ENCODE results near the gene SMIM38. TPM values are rescaled to one million over a fixed set of nuclear protein-coding genes. Genes with fewer than 3 reads are reported as not detected.

SMIM38 gene
- total RNA-seq, 1 donor from 2014 or later = 0.74 TPM

DNA sequence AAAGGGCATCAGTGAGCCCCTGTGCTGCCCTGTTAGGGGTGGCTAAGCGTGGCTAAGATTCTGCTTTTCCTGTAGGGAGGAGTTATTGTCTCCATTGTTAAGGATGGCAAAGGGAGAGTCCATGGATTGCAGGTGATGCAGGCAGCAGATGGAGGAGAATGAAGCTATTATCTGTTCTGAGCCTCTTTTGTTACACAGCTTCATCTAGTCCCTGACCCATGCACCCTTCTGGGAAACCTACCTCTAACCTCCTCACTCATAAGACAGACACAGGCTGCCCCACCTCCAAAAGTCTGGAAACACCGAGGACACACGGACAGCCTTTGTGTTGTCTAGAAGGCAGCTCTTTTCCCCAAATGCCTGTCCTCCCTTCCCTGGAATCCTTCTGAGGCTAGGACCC is 13.7 kb downstream of the SMIM38 start:
- Histone ChIP-seq H3K36me3 (no peaks in the 10 kb centered on the region), H3K27ac (no peak overlapping the region), H3K9me3 (no peaks in the 10 kb centered on the region), H3K27me3 (no peaks in the 10 kb centered on the region), H3K4me3 (no peak overlapping the region), H3K4me1 (peaks cover 13% of the 10 kb centered on the region)
- TF ChIP-seq, protein P1, sequence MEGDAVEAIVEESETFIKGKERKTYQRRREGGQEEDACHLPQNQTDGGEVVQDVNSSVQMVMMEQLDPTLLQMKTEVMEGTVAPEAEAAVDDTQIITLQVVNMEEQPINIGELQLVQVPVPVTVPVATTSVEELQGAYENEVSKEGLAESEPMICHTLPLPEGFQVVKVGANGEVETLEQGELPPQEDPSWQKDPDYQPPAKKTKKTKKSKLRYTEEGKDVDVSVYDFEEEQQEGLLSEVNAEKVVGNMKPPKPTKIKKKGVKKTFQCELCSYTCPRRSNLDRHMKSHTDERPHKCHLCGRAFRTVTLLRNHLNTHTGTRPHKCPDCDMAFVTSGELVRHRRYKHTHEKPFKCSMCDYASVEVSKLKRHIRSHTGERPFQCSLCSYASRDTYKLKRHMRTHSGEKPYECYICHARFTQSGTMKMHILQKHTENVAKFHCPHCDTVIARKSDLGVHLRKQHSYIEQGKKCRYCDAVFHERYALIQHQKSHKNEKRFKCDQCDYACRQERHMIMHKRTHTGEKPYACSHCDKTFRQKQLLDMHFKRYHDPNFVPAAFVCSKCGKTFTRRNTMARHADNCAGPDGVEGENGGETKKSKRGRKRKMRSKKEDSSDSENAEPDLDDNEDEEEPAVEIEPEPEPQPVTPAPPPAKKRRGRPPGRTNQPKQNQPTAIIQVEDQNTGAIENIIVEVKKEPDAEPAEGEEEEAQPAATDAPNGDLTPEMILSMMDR (IDR thresholded peaks at IDR 0.05) = no peak
- TF ChIP-seq POLR2AphosphoS5 (IDR thresholded peaks at IDR 0.05; ENCODE audit: insufficient read depth in 1 of 2, low read depth in 1 of 2) (no peak), POLR2A (IDR thresholded peaks at IDR 0.05) (no peak)
- intact Hi-C loops (cut with DNase I) = no loop called here
- no peak for DNase-seq (ENCODE audit: extremely low spot score in 2 of 2)

DNA sequence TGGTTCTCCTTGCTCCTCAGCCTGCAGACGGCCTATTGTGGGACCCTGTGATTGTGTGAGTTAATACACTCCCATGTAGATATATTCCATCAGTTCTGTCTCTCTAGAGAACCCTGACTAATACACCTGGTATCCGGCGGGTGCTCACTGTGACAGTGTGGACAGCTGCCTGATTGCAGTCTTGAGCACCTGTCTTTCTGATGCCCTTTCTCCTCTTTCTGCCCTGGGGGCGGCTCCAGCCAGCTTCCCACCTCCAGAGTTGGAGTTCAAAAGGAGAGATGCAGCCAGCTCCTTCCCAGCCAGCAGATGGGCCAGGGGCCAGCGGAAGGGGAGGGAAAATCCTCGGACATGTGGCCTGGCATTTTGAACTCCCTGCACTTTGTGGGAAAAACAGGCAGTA is 15.0 kb downstream of the SMIM38 start:
- no peak for DNase-seq (ENCODE audit: extremely low spot score in 2 of 2)
- Histone ChIP-seq H3K4me1 (peaks cover 13% of the 10 kb centered on the region), H3K27ac (no peak overlapping the region), H3K27me3 (no peaks in the 10 kb centered on the region), H3K4me3 (no peak overlapping the region), H3K9me3 (no peaks in the 10 kb centered on the region), H3K36me3 (no peaks in the 10 kb centered on the region)
- intact Hi-C loops (cut with DNase I) = no loop called here
- TF ChIP-seq, protein P1 (IDR thresholded peaks at IDR 0.05) = no peak
- TF ChIP-seq POLR2A (IDR thresholded peaks at IDR 0.05) (no peak), POLR2AphosphoS5 (IDR thresholded peaks at IDR 0.05; ENCODE audit: insufficient read depth in 1 of 2, low read depth in 1 of 2) (no peak)

DNA sequence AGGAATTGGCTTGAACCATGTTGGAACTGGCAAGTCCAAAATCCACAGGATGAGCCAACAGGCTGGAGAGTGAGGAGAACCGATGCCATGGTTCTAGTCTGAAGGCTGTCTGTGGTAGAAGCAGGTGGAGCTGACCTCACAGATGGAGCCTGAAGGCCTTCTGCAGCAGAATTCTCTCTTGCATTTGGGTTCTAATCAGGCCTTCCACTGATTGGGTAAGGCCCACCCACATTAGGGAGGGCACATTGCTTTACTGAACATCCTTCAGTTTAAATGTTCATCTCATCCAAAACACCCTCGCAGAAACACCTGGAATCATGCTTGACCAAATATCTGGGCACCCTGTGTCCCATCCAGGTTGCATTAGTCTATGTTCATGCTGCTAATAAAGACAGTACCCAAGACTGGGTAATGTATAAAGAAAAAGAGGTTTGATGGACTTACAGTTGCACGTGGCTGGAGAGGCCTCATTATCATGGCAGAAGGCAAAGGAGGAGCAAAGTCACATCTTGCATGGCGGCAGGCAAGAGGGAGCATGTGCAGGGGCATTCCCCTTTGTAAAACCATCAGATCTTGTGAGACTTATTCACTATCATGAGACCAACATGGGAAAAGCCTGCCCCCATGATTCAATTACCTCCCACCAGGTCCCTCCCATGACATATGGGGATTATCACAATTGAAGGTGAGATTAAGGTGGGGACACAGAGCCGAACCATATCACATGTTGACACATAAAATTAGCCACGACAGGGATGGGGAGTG is 15.9 kb downstream of the SMIM38 start:
- intact Hi-C loops (cut with DNase I) = no loop called here

DNA sequence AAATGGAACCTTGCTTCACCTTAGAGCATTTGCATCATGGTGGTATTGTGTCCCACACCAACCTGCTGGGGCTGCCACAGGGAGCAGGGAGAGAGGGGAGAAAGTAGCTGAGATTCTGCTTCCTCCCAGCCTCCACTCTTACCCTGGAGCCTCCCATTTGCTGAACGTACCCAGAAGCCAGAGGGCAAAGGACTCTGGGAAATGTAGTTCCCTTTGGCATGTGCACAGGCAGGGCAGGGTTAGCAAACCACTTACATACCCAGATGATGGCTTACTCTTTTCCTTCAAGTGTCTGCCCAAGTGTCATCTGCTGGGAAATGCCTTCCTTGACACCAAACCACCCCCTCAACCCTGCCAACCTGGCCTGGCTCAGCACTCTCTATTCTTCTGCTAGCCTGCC is 16.9 kb downstream of the SMIM38 start:
- Histone ChIP-seq H3K4me3 (no peak overlapping the region), H3K9me3 (no peaks in the 10 kb centered on the region), H3K27me3 (no peaks in the 10 kb centered on the region), H3K36me3 (no peaks in the 10 kb centered on the region), H3K27ac (no peak overlapping the region), H3K4me1 (no peaks in the 10 kb centered on the region)
- TF ChIP-seq POLR2A (IDR thresholded peaks at IDR 0.05) (no peak), POLR2AphosphoS5 (IDR thresholded peaks at IDR 0.05; ENCODE audit: insufficient read depth in 1 of 2, low read depth in 1 of 2) (no peak)
- TF ChIP-seq, protein P1 (IDR thresholded peaks at IDR 0.05) = no peak
- DNase-seq (ENCODE audit: extremely low spot score in 2 of 2) = no peak
- intact Hi-C loops (cut with DNase I) = no loop called here

More for the DNA sequence above, 15.9 kb downstream of the SMIM38 start:
- Histone ChIP-seq H3K9me3 (no peaks in the 10 kb centered on the region), H3K4me3 (no peak overlapping the region), H3K27me3 (no peaks in the 10 kb centered on the region), H3K36me3 (no peaks in the 10 kb centered on the region), H3K27ac (no peak overlapping the region), H3K4me1 (peaks cover 5% of the 10 kb centered on the region)
- DNase-seq (ENCODE audit: extremely low spot score in 2 of 2) = no peak
- TF ChIP-seq POLR2A (IDR thresholded peaks at IDR 0.05) = no peak
- TF ChIP-seq, protein P1 (IDR thresholded peaks at IDR 0.05) = no peak
- TF ChIP-seq POLR2AphosphoS5 (IDR thresholded peaks at IDR 0.05; ENCODE audit: insufficient read depth in 1 of 2, low read depth in 1 of 2) = no peak

DNA sequence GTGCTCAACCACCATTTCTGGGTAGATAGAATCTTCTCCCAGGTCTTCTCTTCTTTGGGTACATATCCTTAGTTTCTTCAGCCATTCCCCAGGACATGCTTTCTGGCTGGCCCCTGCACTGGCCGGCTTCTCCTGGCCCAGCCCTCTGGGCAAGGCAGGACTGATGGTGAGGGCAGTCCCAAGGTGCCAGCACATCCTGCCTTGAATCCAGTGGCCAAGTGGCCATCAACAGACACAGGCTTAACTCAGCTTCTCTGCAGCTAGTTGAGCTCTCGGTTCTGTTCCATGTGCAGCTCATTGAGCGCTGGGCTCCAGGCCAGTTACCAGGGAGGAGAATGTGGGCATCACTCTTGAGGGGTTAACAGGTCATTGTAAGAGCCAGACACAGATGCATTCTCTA is 17.6 kb downstream of the SMIM38 start:
- Histone ChIP-seq H3K36me3 (no peaks in the 10 kb centered on the region), H3K4me1 (no peaks in the 10 kb centered on the region), H3K27ac (no peak overlapping the region), H3K9me3 (no peaks in the 10 kb centered on the region), H3K27me3 (no peaks in the 10 kb centered on the region), H3K4me3 (no peak overlapping the region)
- DNase-seq (ENCODE audit: extremely low spot score in 2 of 2) = no peak
- intact Hi-C loops (cut with DNase I) = no loop called here
- TF ChIP-seq POLR2A (IDR thresholded peaks at IDR 0.05) (no peak), POLR2AphosphoS5 (IDR thresholded peaks at IDR 0.05; ENCODE audit: insufficient read depth in 1 of 2, low read depth in 1 of 2) (no peak)
- TF ChIP-seq, protein P1 (IDR thresholded peaks at IDR 0.05) = no peak
